Measurements from ENCODE around the gene F5.

GRCh38 chr1:169468982-169469381, 117.3 kb downstream of the F5 start:
- TF ChIP-seq POLR2AphosphoS5 (IDR thresholded peaks at IDR 0.05; ENCODE audit: low read depth, low read length): no peak
- TF ChIP-seq TAF1 (IDR thresholded peaks at IDR 0.05; ENCODE audit: borderline replicate concordance, low read depth, low read length): no peak
- TF ChIP-seq POLR2A (IDR thresholded peaks at IDR 0.05; ENCODE audit: low read depth, low read length): no peak
